ENCODE results near the gene STRADB. TPM values are rescaled to one million over a fixed set of nuclear protein-coding genes. Genes with fewer than 3 reads are reported as not detected.
"Not testable (repeated sequence)": the region's sequence is repeated elsewhere in the genome, so short reads cannot be mapped to it uniquely, and the experiment has no call there.

The STRADB gene
- polyA plus RNA-seq, 1 donor = 103 TPM

DNA sequence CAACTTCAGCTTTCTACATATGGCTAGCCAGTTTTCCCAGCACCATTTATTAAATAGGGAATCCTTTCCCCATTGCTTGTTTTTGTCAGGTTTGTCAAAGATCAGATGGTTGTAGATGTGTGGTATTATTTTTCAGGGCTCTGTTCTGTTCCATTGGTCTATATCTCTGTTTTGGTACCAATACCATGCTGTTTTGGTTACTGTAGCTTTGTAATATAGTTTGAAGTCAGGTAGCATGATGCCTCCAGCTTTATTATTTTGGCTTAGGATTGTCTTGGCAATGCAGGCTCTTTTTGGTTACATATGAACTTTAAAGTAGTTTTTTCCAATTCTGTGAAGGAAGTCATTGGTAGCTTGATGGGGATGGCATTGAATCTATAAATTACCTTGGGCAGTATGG lies 23.2 kb upstream of the STRADB start:
- DNase-seq = not testable (repeated sequence)

DNA sequence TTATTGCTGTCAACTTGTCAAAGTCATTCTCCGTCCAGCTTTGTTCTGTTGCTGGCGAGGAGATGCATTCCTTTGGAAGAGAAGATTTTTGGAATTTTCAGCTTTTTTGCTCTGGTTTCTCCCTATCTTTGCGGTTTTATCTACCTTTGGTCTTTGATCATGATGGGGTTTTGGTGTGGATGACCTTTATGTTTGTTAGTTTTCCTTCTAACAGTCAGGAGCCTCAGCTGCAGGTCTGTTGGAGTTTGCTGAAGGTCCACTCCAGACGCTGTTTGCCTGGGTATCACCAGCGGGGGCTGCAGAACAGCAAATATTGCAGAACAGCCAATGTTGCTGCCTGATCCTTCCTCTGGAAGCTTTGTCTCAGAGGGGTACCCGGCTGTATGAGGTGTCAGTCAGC lies 21.7 kb upstream of the STRADB start:
- DNase-seq = not testable (repeated sequence)

DNA sequence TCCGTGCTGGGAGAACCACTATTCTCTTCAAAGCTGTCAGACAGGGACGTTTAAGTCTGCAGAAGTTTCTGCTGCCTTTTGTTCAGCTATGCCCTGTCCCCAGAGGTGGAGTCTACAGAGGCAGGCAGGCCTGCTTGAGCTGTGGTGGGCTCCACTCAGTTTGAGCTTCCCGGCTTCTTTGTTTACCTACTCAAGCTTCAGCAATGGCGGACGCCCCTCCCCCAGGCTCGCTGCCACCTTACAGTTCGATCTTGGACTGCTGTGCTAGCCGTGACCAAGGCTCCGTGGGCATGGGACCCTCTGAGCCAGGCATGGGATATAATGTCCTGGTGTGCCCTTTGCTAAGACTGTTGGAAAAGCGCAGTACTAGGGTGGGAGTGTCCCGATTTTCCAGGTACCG lies 21.2 kb upstream of the STRADB start:
- DNase-seq = not testable (repeated sequence)

DNA sequence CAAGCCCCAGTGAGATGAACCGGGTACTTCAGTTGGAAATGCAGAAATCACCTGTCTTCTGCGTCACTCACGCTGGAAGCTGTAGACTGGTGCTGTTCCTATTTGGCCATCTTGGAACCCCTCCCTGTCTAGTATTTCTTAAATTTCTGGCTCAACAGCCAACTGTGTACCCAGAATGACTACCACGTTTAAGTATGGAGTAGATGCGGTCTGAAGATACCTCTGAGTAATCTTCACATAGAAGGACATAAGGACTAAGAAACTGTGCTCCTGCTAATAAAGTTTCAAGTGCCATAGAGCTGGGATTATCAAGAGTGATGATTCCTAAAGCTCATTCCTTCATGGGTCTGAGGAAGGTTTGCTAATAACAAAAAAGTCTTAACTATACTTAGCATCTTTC lies 20.7 kb upstream of the STRADB start:
- no peak for DNase-seq

DNA sequence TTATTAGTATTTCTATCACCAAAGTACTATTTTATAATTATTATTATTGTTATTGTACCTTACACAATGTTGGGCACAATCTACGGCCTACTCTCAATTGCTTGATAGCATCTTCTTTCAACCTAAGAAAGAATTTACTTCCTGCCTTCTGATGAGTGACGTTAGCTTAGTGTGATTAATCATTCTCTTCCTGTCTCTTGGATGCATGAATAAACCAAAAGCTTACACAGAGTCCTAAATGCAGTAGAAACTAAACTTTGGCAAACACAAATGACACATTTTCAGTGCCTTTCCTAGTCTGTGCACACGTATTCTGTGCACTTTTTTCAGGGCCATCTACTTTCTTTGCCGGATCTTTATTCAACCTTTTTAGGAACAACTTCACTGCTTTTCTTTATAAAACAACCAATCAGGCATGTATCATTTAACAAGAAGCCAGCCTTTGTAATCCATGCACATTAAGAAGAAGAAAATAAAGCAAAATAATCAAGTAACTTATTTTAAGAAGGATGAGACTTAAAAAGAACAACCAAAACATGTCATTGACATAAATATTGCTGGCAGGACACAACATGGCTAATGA lies 19.4 kb upstream of the STRADB start:
- no peak for DNase-seq

DNA sequence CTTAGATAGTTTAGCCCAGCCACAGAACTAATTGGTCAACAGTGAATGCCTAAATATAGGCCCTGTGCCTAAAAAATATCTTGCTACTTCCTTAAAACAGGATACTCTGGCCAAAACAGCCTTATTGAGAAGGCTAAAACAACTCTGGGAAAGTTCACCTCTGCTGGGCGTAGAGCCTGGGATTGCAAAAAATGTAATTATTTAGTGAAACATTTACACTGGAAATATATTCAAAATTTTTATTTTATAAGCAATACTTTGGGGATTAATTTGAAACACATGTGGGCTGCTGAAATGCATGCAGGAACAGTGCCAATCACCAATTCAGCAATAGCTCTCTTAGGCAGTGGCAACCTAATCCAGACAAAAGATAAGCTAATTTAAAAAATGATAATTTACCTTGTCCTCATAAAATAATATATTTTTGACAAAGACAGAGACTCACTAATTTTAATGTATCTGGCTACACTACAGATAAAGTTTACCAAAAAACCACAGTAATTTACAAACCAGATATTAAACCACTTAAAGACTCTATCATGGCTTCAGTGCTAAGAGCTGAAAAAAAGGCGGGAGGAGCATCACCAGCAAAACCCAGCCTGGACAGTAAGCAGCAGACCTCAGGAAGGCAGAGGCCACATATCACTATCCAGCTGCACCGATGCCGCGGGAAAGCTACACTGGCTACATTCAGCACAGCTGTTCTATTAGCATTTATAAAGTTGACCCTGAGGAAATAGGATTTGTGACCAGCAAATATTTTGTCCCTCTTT lies 18.7 kb upstream of the STRADB start:
- no peak for DNase-seq

DNA sequence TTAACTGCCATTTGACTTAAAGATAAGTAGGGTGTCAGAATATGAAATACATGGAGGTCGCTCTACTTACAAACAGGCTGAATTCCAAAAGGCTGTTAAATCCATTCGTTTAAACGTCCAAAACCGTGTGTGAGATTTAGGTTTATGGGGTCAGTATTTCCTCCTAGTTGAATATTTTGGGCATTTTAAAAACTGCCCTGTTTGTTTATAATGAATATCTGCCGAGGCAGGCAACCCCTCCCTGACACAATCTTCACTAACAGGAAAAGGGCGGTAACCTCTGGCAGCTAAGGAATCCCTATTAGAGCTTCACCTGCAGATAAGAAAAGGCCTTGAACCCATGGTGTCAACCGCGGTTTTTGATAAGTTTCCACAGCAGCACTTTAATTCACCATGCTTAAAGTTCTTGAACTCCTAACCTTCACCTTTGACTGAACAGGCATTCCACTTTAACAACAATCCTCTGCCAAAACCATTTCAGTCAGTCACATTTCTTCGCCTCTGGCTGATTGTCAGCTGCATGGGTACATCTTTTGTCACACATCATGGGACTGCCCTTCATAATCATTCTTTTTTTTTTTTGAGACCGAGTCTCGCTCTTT lies 18.0 kb upstream of the STRADB start:
- no peak for DNase-seq

DNA sequence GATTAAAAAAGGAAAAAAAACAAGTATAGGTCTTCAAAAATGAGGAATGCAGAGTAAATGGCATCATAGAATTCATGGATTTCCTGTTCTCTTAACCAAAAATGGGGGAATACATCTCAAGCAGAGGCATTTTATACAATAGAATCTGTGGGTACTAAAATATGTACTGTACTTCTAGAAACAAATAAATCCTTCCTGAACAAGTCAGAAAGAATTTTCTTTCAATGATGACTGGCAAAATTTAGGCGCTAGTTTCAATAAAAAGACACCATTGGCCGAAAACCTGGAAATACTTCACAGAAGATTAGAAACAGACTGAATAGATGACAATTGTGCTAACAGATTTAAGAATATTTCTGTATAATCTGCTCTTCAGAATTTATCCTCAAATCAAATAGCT lies 15.4 kb upstream of the STRADB start:
- DNase-seq = no peak

DNA sequence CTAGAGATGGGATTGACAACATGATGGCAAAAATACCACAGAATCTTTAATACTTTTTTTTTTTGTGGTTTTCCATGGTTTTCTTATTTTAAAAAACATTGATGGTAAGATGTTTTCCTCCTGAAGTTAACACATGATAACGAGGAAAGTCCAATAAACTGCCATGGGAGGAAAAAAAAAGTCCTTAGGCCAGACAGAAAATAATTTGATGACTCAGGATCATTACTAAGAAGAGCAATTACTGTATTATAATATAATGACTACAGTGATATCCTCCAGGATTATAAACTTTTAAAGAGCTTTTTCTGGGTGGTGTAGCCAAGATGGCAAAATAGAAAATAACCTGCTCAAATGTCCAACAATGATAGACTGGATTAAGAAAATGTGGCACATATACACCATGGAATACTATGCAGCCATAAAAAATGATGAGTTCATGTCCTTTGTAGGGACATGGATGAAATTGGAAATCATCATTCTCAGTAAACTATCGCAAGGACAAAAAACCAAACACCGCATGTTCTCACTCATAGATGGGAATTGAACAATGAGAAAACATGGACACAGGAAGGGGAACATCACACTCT lies 12.1 kb upstream of the STRADB start:
- not testable (repeated sequence) for DNase-seq

DNA sequence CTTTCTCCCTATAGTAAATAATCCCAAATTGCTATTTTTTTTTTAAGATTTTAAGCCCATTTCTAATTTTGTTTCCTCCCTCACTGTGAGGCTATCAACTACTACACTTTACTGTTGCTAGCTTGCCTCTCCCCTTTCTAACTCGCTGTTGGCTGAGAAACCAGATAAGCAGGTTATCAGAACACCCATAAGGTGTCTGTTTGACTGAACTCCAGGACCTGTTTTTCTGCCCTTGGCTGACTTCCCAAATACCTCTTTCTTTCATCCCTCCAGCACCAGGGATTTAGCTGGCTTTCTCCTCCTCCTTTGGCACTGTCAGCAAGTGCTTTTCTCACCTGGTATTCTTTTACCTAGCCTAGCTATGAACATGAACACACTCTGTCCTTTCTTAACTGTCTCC lies 11.4 kb upstream of the STRADB start:
- no peak for DNase-seq

DNA sequence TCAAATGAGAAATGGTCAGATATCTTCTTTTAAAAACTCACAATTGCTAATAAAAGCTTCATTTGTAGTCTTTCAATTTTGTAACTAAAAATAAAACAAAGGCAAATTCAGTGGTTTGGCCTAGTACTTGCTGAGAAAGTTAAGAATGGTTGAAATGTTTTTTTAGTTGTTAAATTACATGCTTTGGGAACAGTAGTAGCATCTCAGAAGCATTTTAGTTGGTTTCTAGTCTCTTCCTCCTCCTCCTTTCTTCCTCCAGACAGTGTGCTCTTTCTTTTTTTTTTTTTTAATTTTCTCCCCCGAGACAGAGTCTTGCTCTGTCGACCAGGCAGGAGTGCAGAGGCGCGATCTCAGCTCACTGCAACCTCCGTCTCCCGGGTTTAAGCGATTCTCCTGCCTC lies 10.1 kb upstream of the STRADB start:
- no peak for DNase-seq

DNA sequence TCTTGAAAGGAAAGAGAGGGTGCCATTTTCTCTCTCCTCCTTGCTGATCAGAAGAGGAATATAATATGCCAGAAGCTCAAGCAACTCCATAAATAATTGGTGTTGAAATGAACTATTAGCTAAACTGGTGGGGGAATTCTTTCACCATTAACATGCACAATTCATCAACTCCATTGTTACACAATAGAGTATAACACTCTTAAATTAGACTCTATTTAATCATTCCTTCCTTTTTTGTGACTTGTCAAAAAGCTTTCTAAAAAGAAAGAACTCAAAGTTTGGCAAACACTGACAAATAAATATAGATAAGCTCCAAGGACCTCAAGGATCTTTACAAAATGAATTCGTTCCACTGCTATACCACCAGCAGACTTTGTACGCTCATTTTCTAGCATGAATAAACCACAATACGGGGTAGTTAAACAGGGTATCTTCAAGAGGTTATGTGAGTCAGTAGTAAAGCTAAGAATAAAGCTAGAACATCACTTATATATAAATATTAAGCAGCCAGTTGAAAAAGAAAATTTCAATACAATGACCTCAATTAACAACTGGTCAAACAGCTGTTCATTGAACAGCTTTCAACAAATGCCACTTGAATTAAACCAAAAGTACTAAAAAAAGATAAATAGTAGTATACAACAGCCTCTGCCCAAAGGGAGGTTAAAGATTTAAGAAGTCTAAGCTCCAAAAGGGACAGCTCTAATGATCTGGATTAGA lies 6.6 kb upstream of the STRADB start:
- DNase-seq = no peak

DNA sequence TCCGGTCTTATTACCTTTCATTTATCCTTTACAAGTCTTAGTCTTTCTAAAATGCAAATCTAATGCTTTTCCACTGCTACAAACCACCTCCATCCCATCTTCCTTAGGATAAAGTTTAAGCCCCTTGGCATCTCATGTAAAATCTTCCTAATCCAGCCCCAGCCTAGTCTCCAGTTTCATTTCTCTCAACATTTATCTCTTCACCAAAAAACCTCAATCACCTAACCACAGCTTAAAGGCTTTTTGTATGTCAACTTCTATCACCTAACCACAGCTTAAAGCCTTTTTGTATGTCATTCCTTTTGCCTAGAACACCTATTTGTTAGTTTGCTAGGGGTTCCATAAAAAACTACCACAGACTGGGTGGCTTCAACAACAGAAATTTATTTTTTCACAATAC lies 4.5 kb upstream of the STRADB start:
- no peak for DNase-seq

DNA sequence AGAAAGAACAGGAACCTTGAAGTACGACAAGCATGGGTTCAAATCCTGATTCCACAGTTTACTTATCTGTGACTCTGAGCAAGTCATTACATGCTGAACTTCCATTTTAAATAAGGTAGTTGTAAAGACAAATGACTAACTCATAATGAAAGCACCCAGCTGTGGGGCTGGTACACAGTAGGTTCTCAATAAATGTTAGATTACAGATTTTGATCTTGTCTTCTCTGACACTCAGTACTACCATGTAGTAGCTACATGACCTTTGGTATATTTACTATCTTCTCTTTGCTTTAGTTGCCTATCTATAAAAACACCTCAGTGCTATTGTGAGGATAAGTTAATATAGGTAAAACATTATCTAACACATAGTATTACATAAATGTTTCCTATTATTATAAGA lies 3.5 kb upstream of the STRADB start:
- DNase-seq = no peak

DNA sequence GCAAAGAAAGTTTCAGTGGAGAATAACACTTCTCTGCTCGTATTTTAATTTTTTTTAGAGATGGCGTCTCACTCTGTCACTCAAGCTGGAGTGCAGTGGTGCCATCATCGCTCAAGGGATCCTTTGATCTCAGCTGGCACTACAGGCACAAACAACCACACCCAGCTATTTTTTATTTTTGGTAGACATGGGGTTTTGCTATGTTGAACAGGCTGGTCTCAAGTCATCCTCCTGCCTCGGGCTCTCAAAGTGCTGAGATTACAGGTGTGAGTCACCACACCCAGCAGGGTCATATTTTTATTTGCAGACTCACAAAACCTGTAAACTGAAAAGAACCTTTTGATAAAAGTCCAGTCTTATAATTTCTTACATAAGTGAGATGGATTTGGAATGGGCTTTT lies 2.8 kb upstream of the STRADB start:
- DNase-seq = no peak

DNA sequence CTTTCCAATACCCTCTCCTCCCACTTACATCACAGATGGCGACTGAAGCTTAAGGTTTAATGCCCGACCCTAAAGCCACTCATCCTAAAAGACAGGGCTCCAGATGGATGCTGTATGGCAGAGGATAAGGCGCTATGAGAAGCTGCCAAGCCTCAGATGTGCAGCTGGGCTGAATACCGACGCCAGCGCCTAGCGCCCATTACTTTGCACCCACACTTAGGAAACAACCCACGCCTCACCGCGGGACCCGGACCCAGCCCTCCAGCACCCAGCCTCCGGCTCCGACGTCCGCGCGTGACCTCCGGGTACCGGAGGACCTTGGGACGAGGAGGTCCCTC lies 617 bp upstream of the STRADB start:
- DNase-seq = no peak

DNA sequence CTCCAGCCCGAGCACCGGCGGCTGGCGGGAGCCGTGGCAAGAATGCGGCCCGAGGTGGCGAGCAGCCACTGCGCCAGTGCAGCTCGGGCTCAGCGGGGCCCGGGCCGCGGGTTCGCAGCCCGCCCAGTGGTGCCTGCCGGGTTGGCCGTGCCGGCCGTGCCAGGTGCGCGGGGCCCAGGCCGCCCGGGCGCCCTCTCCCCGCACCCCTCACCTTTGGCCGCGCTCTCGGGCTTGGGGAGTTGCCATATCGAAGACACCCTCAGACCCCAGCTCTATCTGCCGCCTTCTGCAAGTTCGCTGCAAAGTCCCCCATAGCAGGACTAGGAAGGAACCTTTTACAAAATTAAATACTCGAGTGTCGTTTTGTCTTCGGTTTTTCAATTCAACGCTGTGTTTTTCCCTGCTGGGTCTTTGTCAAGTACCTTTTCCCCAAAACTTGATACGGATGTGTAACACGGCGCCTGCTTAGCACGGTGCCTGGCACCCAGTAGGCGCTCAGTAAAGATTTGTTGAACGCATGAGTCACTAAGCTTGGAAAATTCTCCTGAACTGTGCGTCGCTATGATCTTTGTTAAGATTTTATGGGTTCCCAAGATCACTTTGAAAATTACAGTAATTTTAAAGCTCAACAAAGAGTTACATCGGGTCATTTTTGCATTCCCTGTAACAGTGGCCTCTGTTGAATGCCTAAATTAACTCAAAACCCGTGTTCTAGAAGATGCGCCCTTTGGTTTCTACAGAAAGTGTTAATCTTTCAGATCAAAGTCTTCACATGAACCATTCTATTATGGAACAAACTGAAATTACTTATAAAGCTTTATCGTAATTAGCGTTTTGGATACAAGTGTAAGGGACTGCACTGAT lies 750 bp downstream of the STRADB start:
- DNase-seq = no peak

DNA sequence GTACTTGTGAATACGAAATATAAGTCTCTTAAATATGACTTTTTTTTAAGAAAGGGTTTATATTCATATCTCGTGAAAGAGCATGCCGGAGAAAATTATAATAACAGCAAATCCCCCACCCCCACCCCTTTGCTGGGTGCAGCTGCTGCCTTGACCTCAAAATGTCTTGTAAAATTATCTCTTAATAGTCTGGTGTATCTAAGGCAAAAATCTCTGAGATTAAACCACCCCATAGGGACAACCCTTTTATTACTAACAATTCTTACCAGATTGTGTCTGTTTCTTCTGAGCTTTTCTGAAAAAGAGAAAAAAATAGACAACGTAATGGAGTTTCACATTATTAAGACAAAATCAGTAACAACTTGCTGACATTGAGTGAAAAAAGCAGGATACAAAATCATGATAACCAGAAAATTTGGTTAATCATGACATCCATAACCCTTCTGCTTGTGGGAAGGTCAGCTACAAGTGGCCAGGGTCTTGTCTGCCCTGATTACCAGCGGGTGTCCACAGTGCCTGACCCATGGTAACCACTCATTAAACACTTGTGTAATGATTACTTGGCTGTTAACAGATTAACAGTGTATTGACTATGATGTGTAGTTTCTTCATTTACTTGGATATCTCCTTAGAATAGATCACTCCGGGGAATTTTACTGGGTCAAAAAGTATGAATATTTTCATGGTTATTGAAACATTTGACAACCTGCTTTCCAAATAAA lies 1.5 kb downstream of the STRADB start:
- no peak for DNase-seq

DNA sequence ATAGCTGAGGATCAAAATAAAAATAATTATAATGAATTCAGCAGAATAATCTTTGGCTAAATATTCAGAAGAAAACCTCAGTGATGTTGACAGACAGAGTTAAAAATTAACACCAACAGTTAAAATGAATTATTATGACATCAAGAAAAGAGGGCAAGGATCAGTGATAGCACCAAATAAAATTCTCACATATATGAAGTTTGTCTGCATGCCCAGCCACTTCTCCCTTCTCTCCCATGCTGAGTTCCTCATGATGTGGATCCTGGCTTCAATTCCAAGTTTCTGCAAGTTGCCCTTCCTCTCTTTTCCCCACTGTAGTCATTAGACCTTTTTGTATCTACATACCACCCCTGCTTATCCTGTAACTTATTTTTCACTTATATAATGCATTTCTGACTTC lies 6.8 kb downstream of the STRADB start:
- no peak for DNase-seq

DNA sequence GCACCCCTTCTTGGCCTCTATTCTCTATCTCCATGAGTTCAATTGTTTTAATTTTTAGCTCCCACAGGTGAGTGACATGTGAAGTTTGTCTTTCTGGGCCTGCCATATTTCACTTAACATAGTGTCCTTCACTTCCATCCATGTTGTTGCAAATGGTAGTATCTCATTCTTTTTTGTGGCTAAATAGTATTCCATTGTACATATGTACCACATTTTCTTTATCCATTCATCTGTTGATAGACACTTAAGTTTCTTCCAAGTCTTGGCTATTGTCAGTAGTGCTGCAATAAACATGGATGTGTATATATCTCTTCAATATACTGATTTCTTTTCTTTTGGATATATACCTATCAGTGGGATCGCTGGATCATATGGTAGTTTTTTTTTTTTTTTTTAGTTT lies 9.0 kb downstream of the STRADB start:
- no peak for DNase-seq

DNA sequence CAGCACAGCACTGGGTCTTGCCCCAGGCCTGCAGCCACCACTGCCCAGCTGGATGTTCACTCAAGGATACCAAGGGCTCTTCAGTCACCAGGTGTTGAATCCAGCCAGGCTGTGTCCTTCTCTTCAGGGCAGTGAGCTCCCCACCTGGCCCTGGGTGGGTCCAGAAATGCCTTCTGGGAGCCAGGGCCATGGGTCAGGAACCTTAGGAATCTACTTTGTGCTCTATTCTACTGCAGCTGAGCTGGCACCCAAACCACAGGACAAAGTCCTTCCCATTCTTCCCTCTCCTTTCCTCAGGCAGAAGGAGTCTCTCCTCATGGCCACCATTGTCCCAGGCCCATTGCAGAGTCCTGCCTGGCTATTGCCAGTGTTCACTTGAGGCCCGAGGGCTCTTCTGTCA lies 13.0 kb downstream of the STRADB start:
- no peak for DNase-seq
